Measurements from ENCODE around the gene KCNAB2.
"Not testable (repeated sequence)": the region's sequence is repeated elsewhere in the genome, so short reads cannot be mapped to it uniquely, and the experiment has no call there.

Gene KCNAB2

DNA sequence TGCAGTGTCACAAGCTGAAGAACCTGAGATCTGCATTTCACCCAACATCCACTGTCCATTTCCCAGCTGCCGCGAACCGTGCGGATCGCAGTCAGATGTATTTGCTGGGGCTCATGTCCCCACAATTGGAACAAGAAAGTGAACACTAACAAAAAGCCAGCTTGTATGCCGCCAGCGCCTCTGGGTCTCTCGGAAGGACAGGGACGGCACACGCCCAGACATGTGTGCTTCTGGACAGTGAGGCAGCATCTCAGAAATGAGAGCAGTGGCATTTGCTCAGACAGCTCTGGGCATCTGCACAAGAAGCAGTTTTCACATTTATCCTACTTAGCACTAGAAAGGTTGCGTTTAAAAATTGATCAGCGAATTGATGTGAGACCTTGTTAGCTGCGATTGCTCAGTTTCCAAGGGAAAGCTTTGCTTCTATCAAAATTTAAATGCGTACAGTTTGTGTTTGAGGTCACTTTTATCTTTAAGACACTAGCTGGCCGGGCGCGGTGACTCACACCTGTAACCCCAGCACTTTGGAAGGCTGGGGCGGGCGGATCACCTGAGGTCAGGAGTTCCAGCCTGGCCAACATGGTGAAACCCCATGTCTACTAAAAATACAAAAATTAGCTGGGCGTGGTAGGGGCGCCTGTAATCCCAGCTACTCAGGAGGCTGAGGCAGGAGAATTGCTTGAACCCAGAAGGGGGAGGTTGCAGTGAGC lies 28.7 kb downstream of the KCNAB2 start:
- no peak overlapping the region for H3K9ac ChIP-seq (ENCODE audit: low read length)
- no peak overlapping the region for H3K4me3 ChIP-seq (ENCODE audit: low read length)
- H3K4me1 ChIP-seq (ENCODE audit: low read length), result no peaks in the 10 kb centered on the region
- H3K9me2 ChIP-seq (replicated peaks; ENCODE audit: insufficient read depth, low read length), result no peaks in the 10 kb centered on the region
- no peaks in the 10 kb centered on the region for H3K9me3 ChIP-seq (replicated peaks; ENCODE audit: insufficient read depth, low read length)
- no peaks in the 10 kb centered on the region for H3K79me2 ChIP-seq (ENCODE audit: low read length)
- H3K27me3 ChIP-seq (replicated peaks; ENCODE audit: insufficient read depth, low read length), result no peaks in the 10 kb centered on the region
- TF ChIP-seq EZH2phosphoT487 (IDR thresholded peaks at IDR 0.05; ENCODE audit: low read length), result no peak
- no peaks in the 10 kb centered on the region for H4K20me1 ChIP-seq (ENCODE audit: insufficient read depth, low read length)
- no peaks in the 10 kb centered on the region for H3F3A ChIP-seq (ENCODE audit: insufficient read depth, low read length)
- no peak overlapping the region for H3K27ac ChIP-seq (ENCODE audit: low read length)
- no peaks in the 10 kb centered on the region for H3K36me3 ChIP-seq (replicated peaks; ENCODE audit: insufficient read depth, low read length)
- no peak overlapping the region for H2AFZ ChIP-seq (ENCODE audit: low read length)
- DNase-seq, result no peak
- H3K4me2 ChIP-seq (ENCODE audit: low read depth, low read length), result no peak overlapping the region

DNA sequence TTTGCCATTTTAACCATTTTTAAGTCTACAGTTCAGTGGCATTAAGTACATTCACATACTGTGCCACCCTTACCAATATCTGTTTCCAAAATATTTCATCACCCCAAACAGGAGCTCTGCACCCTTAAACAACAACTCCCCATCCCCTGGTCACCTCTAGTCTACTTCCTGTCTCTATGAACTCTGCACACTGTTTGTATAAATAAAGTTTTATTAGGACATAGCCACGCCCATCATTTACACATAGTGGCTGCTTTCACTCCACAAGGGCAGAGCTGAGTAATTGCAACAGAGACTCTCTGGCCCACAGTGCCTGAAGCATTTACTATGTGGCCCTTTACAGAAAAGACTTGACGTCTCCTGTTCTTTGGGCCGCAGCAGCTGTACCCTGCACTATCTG lies 30.1 kb downstream of the KCNAB2 start:
- no peaks in the 10 kb centered on the region for H3K4me1 ChIP-seq (ENCODE audit: low read length)
- no peaks in the 10 kb centered on the region for H3K79me2 ChIP-seq (ENCODE audit: low read length)
- H3K4me2 ChIP-seq (ENCODE audit: low read depth, low read length), result no peak overlapping the region
- no peak overlapping the region for H3K9ac ChIP-seq (ENCODE audit: low read length)
- DNase-seq, result no peak
- H3F3A ChIP-seq (ENCODE audit: insufficient read depth, low read length), result no peaks in the 10 kb centered on the region
- no peak overlapping the region for H2AFZ ChIP-seq (ENCODE audit: low read length)
- H3K4me3 ChIP-seq (ENCODE audit: low read length), result no peak overlapping the region
- H3K9me2 ChIP-seq (replicated peaks; ENCODE audit: insufficient read depth, low read length), result no peaks in the 10 kb centered on the region
- H3K27ac ChIP-seq (ENCODE audit: low read length), result no peak overlapping the region
- no peaks in the 10 kb centered on the region for H4K20me1 ChIP-seq (ENCODE audit: insufficient read depth, low read length)
- H3K36me3 ChIP-seq (replicated peaks; ENCODE audit: insufficient read depth, low read length), result no peaks in the 10 kb centered on the region
- no peaks in the 10 kb centered on the region for H3K27me3 ChIP-seq (replicated peaks; ENCODE audit: insufficient read depth, low read length)
- no peaks in the 10 kb centered on the region for H3K9me3 ChIP-seq (replicated peaks; ENCODE audit: insufficient read depth, low read length)
- TF ChIP-seq EZH2phosphoT487 (IDR thresholded peaks at IDR 0.05; ENCODE audit: low read length) (no peak), EZH2 (optimal IDR thresholded peaks at IDR 0.05; ENCODE audit: low read depth, low read length) (no peak)
- TF ChIP-seq, protein P1, sequence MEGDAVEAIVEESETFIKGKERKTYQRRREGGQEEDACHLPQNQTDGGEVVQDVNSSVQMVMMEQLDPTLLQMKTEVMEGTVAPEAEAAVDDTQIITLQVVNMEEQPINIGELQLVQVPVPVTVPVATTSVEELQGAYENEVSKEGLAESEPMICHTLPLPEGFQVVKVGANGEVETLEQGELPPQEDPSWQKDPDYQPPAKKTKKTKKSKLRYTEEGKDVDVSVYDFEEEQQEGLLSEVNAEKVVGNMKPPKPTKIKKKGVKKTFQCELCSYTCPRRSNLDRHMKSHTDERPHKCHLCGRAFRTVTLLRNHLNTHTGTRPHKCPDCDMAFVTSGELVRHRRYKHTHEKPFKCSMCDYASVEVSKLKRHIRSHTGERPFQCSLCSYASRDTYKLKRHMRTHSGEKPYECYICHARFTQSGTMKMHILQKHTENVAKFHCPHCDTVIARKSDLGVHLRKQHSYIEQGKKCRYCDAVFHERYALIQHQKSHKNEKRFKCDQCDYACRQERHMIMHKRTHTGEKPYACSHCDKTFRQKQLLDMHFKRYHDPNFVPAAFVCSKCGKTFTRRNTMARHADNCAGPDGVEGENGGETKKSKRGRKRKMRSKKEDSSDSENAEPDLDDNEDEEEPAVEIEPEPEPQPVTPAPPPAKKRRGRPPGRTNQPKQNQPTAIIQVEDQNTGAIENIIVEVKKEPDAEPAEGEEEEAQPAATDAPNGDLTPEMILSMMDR (IDR thresholded peaks at IDR 0.05; ENCODE audit: low read length), result no peak

DNA sequence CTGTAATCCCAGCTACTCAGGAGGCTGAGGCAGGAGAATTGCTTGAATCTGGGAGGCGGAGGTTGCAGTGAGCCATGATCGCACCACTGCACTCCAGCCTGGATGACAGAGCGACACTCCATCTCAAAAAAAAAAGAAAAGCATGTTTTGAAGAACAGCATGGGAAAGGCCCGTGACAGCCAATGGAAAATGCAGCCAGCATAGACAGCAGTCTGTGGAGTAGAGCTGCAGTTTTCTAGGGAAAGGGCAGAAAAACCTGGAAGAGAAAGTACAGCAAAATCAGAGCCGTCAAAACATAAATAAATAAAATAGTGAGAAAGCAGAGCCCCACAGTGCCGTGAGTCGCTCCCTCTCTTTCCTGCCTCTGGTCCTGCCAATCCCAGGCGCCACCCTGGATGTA lies 31.4 kb downstream of the KCNAB2 start:
- H3K9me3 ChIP-seq (replicated peaks; ENCODE audit: insufficient read depth, low read length); H3K4me2 ChIP-seq (ENCODE audit: low read depth, low read length); H3K9me2 ChIP-seq (replicated peaks; ENCODE audit: insufficient read depth, low read length); H3K79me2 ChIP-seq (ENCODE audit: low read length); H3K27ac ChIP-seq (ENCODE audit: low read length); H3K36me3 ChIP-seq (replicated peaks; ENCODE audit: insufficient read depth, low read length); H4K20me1 ChIP-seq (ENCODE audit: insufficient read depth, low read length); H3F3A ChIP-seq (ENCODE audit: insufficient read depth, low read length); H3K4me3 ChIP-seq (ENCODE audit: low read length); H3K4me1 ChIP-seq (ENCODE audit: low read length); H3K9ac ChIP-seq (ENCODE audit: low read length); DNase-seq; H2AFZ ChIP-seq (ENCODE audit: low read length); H3K27me3 ChIP-seq (replicated peaks; ENCODE audit: insufficient read depth, low read length): not testable (repeated sequence)

DNA sequence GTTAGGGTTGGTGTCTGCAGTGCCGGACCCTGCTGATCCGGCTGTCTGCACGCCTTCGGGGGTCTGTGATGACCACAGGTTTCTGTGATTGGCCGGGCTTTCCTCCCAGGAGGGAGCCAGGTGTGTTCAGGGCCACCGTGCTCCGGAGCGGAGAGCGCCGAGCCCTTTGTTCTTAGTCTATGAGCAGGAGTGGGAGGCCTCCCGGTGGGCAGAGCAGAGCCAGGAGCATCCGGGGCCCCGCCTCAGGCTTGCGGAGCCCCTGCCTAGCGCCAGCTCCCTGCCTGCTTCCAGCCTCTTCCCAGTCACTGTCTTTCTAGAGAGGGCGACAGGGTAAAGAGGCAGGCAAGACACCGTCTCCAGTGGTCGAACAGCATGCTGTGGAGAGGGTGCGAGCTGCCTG lies 31.8 kb downstream of the KCNAB2 start:
- H3K79me2 ChIP-seq (ENCODE audit: low read length), result no peaks in the 10 kb centered on the region
- H3K27me3 ChIP-seq (replicated peaks; ENCODE audit: insufficient read depth, low read length), result no peaks in the 10 kb centered on the region
- no peak for DNase-seq
- no peak overlapping the region for H3K27ac ChIP-seq (ENCODE audit: low read length)
- H3K9ac ChIP-seq (ENCODE audit: low read length), result no peak overlapping the region
- H3F3A ChIP-seq (ENCODE audit: insufficient read depth, low read length), result no peaks in the 10 kb centered on the region
- no peaks in the 10 kb centered on the region for H3K9me3 ChIP-seq (replicated peaks; ENCODE audit: insufficient read depth, low read length)
- H3K36me3 ChIP-seq (replicated peaks; ENCODE audit: insufficient read depth, low read length), result no peaks in the 10 kb centered on the region
- no peaks in the 10 kb centered on the region for H4K20me1 ChIP-seq (ENCODE audit: insufficient read depth, low read length)
- no peak overlapping the region for H3K4me3 ChIP-seq (ENCODE audit: low read length)
- TF ChIP-seq EZH2phosphoT487 (IDR thresholded peaks at IDR 0.05; ENCODE audit: low read length), result no peak
- TF ChIP-seq EZH2 (optimal IDR thresholded peaks at IDR 0.05; ENCODE audit: low read depth, low read length), result no peak
- TF ChIP-seq, protein P1 (IDR thresholded peaks at IDR 0.05; ENCODE audit: low read length), result no peak
- H3K4me1 ChIP-seq (ENCODE audit: low read length), result no peaks in the 10 kb centered on the region
- H2AFZ ChIP-seq (ENCODE audit: low read length), result no peak overlapping the region
- H3K9me2 ChIP-seq (replicated peaks; ENCODE audit: insufficient read depth, low read length), result no peaks in the 10 kb centered on the region
- no peak overlapping the region for H3K4me2 ChIP-seq (ENCODE audit: low read depth, low read length)

Measured in MM.1S (cell line).